NOMO-1 (cell line): ENCODE results near the gene TPT1.

Experiments
- DNase-seq, 2 experiments: peaks; one replicate each; lab custom pipeline; 2025; ENCODE audit not compliant: unreplicated experiment in 2 of 2; lab: John Stamatoyannopoulos, UW

Gene TPT1

DNA sequence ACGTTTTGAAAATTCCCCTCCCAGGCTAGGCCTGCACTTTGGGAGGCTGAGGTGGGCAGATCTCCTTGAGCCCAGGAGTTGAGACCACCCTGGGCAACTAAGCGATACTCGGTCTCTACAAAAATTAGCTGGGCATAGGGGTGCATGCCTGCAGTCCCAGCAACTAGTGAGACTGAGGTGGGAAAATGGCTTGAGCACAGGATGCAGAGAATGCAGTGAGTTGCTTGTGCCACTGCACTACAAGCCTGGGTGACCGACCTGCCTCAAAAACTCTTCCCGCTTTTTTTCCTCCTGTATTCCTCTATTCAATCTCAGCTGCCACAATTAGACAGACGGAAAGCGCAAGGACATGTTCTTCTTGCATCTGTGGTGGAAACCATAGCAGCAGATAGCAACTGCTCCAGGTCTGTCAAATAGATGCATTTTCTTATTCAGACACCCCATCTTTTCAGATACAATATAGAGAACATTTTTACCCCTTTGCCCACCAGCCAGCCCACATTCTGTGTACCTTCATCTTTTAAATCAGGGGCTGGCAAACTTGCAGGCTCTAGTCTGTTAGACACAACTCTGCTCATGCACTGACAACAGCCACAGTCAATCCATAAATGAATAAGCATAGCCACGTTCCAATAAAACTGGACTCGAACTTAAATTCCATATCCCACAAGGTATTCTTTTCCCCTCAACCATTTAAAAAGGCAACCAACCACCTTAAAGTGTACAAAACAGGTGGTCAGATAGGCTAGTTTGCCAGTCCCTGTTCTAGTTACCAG is 4.8 kb downstream of the TPT1 start:
- no peak for DNase-seq

- no peak for DNase-seq
Observed at GRCh38 chr13:45335397-45336024, 5.5 kb downstream of the TPT1 start.

DNA sequence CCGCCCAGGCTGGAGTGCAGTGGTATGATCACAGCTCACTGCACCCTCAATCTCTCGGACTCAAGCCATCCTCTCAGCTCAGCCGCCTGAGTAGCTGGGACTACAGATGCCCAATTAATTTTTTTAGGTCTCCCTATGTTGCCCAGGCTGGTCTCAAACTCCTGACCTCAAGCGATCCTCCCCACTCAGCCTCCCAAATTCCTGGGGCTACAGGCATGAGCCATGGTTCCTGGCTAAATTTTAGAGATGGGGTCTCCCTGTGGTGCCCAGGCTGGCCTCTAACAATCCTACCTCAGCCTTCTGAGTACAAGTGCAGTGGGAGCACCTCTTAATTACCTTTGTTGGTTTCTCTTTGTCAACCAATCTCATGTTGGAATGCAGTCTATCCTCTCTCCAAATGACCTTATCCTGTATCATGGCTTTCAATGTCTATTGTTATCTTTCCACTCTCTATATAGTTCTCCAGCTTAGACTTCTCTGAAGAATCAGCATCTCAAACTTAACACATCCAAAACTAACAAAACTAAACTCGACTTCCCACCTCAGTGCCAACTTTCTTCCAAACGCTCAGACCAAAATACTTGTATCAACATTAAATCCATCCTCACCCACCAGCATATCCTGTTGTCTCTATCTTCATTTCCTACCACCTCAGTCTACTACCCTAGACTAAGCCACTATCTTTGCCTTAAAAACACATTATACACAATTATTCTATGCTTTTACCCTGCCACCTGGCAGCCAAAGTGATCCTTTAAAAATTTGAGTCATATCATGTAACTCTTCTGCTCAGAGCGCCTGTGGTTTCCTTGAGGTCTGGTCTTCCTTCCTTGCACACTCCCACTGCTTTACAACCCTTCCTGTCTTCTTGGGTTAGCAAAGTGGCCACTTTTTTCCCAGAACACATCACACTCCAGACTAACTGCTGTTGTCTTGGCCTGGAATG is 6.7 kb downstream of the TPT1 start:
- DNase-seq, result peak; percentile 29 to 33

DNA sequence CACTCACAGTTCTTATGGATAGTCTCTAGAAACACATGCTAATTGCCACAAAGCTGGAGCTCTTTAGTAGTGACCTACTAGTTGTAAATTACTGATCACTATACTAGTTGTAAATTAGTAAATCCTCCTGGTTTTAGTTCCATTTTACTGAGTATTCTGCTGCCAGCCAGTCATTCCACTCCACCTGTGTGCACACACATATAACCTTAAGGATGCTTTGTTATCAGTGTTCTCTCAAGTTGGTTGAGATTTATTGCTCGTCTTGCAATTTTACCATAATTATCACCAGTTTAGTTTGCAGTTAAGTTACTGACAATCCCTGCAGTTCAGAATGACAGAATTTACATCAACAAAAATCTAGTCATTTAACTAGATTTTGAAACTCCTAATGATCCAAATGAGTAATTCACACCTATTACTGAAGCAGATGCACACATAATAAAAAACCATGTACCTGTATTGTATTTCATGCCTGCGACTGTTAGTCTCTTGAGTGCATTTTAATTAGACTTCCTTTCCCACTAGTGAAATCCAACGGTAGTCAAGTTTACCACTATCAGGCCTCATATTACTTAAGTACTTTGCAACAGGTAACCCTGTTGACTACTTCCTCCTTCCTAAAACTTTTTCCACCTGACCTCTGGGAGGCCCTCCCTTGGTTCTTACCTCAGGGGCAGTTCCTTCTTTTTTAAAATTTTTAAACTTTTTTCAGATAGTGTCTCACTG is 7.6 kb downstream of the TPT1 start:
- no peak for DNase-seq

GRCh38 chr13:45332831-45333219 is 8.2 kb downstream of the TPT1 start:
- DNase-seq, result no peak

DNA sequence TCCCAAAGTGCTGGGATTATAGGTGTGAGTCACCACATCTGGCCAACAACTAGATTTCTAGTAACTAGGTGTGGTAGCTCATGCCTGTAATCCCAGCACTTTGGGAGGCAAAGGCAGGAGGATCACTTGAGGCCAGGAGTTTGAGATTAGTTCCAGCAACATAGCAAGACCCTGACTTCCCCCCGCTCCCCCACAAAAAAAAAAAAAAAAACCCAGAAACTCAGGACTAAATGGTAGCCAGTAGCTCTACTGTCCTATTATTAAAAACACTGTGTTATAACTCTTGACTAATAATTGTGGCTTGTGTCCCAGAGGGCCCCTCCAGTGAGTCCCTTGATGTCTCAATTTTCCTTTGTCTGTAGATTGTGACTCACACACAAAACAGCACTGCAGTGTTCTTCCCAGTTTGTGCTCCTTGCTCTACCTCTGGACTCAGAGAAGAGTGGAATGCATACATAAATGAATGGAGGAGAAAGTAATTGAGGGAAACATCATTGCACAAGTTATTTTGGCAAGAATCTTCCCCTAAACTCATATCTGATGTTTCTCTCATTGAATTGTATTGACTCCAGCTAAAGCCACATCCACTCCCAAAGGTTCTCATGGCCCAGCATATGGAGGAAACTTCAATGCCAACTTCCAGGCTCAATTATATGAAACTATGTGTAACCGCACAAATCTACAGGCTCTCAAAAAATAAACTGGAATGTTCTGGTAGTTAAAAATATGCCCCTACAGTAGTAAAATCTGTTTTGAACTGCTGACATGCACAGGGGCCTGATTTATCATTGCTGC is 8.8 kb downstream of the TPT1 start:
- no peak for DNase-seq

DNA sequence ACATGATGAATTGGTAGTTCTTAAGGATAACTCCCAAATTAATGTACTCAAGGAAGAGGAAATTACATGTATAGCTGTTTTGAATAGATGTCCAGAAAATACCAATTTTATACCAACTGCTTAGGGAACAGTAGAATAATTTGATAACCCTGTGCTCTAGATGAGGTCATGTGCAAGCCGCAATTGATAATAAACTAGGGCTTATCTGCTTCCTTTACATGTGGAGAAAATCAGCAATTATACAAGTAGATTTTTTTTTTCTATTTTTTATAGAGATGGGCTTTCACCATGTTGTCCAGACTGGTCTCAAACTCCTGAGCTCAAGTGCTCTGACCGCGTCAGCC is 9.3 kb downstream of the TPT1 start:
- DNase-seq, result no peak

GRCh38 chr13:45331123-45331619 is 9.8 kb downstream of the TPT1 start:
- no peak for DNase-seq

DNA sequence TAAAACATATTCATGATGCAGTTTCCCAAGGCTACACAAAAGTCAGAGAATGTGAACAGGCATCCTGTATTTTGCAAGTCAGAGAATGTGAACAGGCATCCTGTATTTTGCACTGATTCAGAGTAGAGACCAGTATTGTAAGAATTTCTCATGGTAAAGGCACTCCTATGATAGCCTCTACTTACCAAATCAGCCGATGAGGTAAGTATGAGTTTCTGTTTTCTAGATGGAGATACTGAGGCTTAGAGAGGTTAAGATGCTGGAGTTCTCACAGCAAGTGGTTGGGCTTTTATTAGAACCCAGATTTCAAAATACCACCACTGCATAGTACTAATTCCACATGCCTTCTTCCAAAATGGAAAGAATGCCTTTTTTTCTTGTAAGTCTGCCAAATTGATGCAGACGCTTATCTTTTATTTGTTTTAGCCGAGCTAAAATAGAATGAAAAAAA is 12.3 kb downstream of the TPT1 start:
- no peak for DNase-seq

DNA sequence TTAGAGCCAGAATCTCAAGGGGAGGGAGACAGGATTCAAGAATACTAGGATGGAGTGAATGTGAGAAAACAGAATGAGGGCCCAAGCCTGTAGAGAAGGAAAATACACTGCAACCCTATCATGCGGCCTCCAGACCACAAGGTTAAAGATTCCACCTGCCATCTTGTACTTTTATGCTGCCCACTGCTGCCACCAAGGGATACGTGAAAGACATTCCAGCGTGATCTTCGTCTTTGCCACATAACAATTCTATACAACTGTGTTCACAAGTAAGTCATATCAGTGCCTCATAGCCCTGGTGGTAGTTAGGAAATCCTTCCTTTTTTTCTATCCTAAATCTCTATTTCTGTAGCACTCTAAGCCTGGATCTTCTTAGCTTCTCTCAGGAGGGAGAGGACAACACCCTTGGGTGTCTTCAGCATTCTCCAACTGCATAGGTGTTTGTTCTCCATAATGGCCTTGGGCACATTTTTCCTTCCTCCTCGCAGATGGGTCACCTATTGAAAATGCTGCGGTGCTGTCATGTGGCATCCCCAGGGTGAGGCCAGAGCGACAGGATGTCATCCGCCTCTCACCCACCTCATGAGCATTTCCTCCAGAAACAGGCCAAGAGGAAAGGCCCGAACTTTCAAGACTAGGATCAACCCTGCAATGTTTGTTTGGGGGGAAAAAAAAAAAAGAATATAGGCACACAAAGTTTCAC is 13.6 kb downstream of the TPT1 start:
- no peak for DNase-seq

GRCh38 chr13:45325806-45326205 is 15.2 kb downstream of the TPT1 start:
- no peak for DNase-seq

- peak; percentile 55 to 67 for DNase-seq
Observed at GRCh38 chr13:45320876-45321629, 19.9 kb downstream of the TPT1 start.

DNA sequence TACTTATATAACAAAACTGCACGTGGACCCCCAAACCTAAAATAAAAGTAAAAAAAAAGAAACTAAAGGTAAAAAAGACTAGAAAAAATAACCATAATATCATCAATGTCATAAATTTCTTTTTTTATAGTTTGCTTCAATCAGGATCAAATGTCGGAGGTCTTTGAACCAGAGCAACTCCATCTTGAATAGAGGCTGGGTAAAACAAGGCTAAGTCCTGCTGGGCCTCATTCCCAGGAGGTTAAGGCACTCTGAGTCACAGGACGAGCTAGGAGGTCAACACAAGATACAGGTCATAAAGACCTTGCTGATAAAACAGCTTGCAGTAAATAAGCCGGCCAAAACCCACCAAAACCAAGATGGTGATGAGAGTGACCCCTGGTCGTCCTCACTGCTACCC is 24.0 kb downstream of the TPT1 start:
- no peak for DNase-seq

DNA sequence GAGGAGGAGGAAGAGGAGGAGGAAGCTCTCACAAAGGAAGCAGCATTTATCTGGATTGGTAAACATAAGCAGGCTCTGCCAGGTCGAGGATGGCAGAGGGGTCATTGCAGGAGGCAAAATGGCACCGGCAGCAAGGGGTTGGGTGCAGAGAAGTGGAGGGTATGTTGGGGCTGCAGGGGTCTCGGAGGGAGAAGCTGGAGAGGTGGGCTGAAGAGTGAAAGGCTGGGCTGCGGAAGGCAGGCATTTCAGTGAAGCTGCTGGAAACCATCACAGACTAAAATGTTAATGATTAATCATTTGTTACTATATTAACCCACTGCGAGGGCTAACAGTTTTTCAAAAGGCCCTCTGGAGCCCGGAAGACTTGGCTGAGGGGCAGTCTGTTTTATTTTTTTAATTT is 24.6 kb downstream of the TPT1 start:
- DNase-seq, result no peak

DNA sequence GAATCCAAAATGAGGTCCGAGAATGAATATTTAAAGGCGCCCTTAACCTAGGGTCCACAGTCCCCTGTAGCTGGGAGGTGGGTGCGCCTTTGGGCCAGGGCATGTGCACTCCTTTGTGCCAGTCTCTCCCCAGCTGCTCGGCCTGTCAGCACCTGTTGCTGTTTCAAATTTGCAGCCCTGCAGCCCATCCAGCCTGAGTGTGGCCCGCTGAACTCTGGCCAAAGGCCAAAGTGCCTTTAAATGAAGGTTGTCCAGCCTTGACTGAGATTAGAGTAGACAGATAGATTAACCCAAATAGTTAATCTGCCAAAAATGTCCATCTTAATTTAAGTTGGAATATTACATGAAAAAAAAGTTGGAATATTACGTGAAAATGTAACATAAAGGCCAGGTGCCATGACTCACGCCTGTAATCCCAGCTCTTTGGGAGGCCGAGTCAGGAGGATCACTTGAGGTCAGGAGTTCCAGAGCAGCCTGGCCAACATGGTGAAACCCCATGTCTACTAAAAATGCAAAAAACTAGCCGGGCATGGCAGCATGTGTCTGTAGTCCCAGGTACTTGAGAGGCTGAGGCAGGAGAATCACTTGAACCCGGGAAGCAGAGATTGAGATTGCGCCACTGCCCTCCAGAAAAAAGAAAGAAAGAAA is 25.3 kb downstream of the TPT1 start:
- DNase-seq, result no peak

- no peak for DNase-seq
Observed at GRCh38 chr13:45314822-45315221, 26.2 kb downstream of the TPT1 start.

GRCh38 chr13:45310341-45311131 is 30.4 kb downstream of the TPT1 start:
- DNase-seq, result no peak
